ENCODE data around the gene ACOX3. TPM values are rescaled to one million over a fixed set of nuclear protein-coding genes. Genes with fewer than 3 reads are reported as not detected.

The ACOX3 gene
- total and polyA plus RNA-seq, 9 of the 15 experiments (the other 6 are each of a cell fraction or from before 2014, with no cell fraction given), result 0.68 to 7.3 (median 3.7) TPM

DNA sequence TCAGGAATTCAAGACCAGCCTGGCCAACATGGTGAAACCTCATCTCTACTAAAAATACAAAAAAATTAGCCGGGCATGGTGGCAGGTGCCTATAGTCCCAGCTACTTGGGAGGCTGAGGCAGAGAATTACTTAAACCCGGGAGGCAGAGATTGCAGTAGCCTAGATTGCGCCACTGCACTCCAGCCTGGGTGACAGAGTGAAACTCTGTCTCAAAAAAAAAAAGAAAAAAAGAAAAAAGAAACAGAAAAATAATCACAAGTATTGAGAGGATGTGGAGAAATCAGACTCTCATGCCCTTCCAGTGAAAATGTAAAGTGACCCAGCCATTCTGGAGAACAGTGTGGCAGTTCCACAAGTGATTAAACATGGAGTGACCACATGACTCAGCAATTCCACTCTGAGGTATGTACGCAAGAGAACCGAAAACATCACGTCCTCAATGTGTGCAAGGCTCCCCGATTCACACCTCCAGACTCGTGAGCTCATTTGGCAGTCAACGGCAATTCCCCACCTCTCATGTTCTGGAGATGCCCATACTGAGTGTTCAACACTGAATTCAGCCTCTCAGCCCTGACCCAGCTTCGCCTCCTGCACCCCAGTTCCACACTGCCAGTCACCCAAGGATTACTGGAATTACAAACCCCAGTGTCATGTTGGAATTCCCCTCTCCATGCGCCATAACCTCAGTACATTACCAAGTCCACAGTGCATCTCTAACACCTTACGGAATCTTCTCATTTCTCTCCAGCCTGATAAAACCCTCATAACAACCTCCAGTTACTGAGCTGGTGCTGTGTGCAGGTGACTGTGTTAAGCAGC lies 21.1 kb downstream of the ACOX3 start (continued):
- TF ChIP-seq MYNN (IDR thresholded peaks at IDR 0.05), result no peak
- no peak for TF ChIP-seq MYNN (CRISPR knock-in tag; IDR thresholded peaks at IDR 0.05)
- no peak for TF ChIP-seq MCM5 (IDR thresholded peaks at IDR 0.05; ENCODE audit: low read depth)
- no peak for TF ChIP-seq ILK (tag; IDR thresholded peaks at IDR 0.05; ENCODE audit: borderline replicate concordance, low read depth)
- TF ChIP-seq ZBTB5 (IDR thresholded peaks at IDR 0.05), result no peak
- TF ChIP-seq ZNF316 (IDR thresholded peaks at IDR 0.05), result peak; percentile 98
- TF ChIP-seq MBD1 (CRISPR knock-in tag; IDR thresholded peaks at IDR 0.05), result no peak
- TF ChIP-seq E2F6 (IDR thresholded peaks at IDR 0.05; ENCODE audit: borderline replicate concordance in 1 of 2, extremely low read depth in 1 of 2, insufficient read depth in 1 of 2, insufficient read length in 1 of 2, low read depth in 1 of 2, low read length in 1 of 2, poor library complexity in 1 of 2, severe bottlenecking in 1 of 2), result no peak
- peak; percentile 26; the same call in 1 of the 2 replicates for TF ChIP-seq MTA1 (IDR thresholded peaks at IDR 0.05; ENCODE audit: borderline replicate concordance)
- TF ChIP-seq HDAC1 (IDR thresholded peaks at IDR 0.05), result no peak
- no peak for TF ChIP-seq TARDBP (IDR thresholded peaks at IDR 0.05)
- no peak for TF ChIP-seq MTA3 (IDR thresholded peaks at IDR 0.05; ENCODE audit: borderline replicate concordance)
- no peak for TF ChIP-seq SMC3 (conservative IDR thresholded peaks at IDR 0.05; ENCODE audit: insufficient read depth, low read depth, low read length)
- no peak for TF ChIP-seq HSF4 (CRISPR knock-in tag; IDR thresholded peaks at IDR 0.05; ENCODE audit: borderline replicate concordance)
- no peak for TF ChIP-seq ZBTB11 (CRISPR knock-in tag; IDR thresholded peaks at IDR 0.05)
- TF ChIP-seq JUND (IDR thresholded peaks at IDR 0.05; ENCODE audit: borderline replicate concordance, low read depth, low read length), result peak; percentile 40; the same call in 1 of the 2 replicates
- TF ChIP-seq JUND (tag; IDR thresholded peaks at IDR 0.05; ENCODE audit: borderline replicate concordance, low read depth, low read length), result peak; percentile 62; the same call in 1 of the 3 replicates
- no peak for TF ChIP-seq DDX20 (tag; IDR thresholded peaks at IDR 0.05; ENCODE audit: low read depth)

All from K562 (cell line).